NCI-H2196 treated with DMSO at 0.1 percent for 48 hours (cell line): ENCODE measurements around the gene TSSK2.

Experiments used
- DNase-seq: peaks from one replicate; lab custom pipeline; 2025; ENCODE audit not compliant: unreplicated experiment; lab: John Stamatoyannopoulos, UW

TSSK2 gene

GRCh38 chr22:19122752-19123492 is 8.2 kb upstream of the TSSK2 start:
- no peak for DNase-seq

- DNase-seq, result no peak
Observed at GRCh38 chr22:19123936-19124335, 7.2 kb upstream of the TSSK2 start.

- DNase-seq, result no peak
Observed at GRCh38 chr22:19124377-19124776, 6.7 kb upstream of the TSSK2 start.

GRCh38 chr22:19125011-19125410 is 6.1 kb upstream of the TSSK2 start:
- DNase-seq, result no peak

- DNase-seq, result no peak
Observed at GRCh38 chr22:19125474-19126308, 5.4 kb upstream of the TSSK2 start.

GRCh38 chr22:19126309-19127273 is 4.5 kb upstream of the TSSK2 start:
- DNase-seq, result no peak

GRCh38 chr22:19127329-19128008 is 3.6 kb upstream of the TSSK2 start:
- no peak for DNase-seq

GRCh38 chr22:19128009-19128401 is 3.1 kb upstream of the TSSK2 start:
- no peak for DNase-seq

- no peak for DNase-seq
Observed at GRCh38 chr22:19128946-19129727, 2.0 kb upstream of the TSSK2 start.

- DNase-seq, result no peak
Observed at GRCh38 chr22:19129871-19130270, 1.2 kb upstream of the TSSK2 start.

GRCh38 chr22:19131685-19132015 is 542 bp downstream of the TSSK2 start:
- DNase-seq, result no peak

- DNase-seq, result no peak
Observed at GRCh38 chr22:19132153-19132552, 1.0 kb downstream of the TSSK2 start.

- no peak for DNase-seq
Observed at GRCh38 chr22:19132693-19133400, 1.7 kb downstream of the TSSK2 start.

- DNase-seq, result no peak
Observed at GRCh38 chr22:19133561-19133960, 2.5 kb downstream of the TSSK2 start.

GRCh38 chr22:19134176-19134831 is 3.2 kb downstream of the TSSK2 start:
- no peak for DNase-seq

GRCh38 chr22:19134874-19135273 is 3.8 kb downstream of the TSSK2 start:
- no peak for DNase-seq

- no peak for DNase-seq
Observed at GRCh38 chr22:19136915-19137314, 5.8 kb downstream of the TSSK2 start.

- DNase-seq, result no peak
Observed at GRCh38 chr22:19137384-19138216, 6.5 kb downstream of the TSSK2 start.
